ENCODE data around the gene ALG14.
A peak's percentile ranks its signal among the peaks of the same experiment; 100 is the strongest.

ALG14 gene

GRCh38 chr1:95017775-95018174, 55.0 kb downstream of the ALG14 start:
- TF ChIP-seq, protein P1, sequence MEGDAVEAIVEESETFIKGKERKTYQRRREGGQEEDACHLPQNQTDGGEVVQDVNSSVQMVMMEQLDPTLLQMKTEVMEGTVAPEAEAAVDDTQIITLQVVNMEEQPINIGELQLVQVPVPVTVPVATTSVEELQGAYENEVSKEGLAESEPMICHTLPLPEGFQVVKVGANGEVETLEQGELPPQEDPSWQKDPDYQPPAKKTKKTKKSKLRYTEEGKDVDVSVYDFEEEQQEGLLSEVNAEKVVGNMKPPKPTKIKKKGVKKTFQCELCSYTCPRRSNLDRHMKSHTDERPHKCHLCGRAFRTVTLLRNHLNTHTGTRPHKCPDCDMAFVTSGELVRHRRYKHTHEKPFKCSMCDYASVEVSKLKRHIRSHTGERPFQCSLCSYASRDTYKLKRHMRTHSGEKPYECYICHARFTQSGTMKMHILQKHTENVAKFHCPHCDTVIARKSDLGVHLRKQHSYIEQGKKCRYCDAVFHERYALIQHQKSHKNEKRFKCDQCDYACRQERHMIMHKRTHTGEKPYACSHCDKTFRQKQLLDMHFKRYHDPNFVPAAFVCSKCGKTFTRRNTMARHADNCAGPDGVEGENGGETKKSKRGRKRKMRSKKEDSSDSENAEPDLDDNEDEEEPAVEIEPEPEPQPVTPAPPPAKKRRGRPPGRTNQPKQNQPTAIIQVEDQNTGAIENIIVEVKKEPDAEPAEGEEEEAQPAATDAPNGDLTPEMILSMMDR (conservative IDR thresholded peaks at IDR 0.05), result no peak
- no peak for TF ChIP-seq ZFX (IDR thresholded peaks at IDR 0.05)
- no peak overlapping the region for H3K27ac ChIP-seq

DNA sequence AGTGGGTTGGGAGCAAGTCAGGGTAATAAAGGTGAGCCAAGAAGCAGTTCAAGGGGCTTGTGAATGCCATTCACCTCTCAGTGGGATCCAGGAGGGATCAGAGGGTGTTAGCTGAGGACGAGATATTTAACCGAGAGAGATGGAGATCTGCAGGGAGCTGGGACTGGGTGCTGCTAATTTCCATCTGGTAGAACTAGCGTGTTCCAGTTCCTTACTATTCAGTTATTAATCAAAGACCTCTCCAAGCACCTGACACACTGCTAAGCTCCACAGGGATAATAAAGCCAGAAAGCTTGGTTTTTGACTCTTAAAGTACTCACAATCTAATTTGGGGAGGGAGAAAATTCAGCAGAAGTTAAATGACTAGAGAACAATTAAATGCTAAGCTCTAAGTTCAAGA, 57.7 kb downstream of the ALG14 start:
- no peak for TF ChIP-seq ZFX (IDR thresholded peaks at IDR 0.05)
- TF ChIP-seq, protein P1 (conservative IDR thresholded peaks at IDR 0.05), result no peak
- H3K27ac ChIP-seq, result no peak overlapping the region

- H3K27ac ChIP-seq, result no peak overlapping the region
- TF ChIP-seq ZFX (IDR thresholded peaks at IDR 0.05), result no peak
- TF ChIP-seq, protein P1 (conservative IDR thresholded peaks at IDR 0.05), result no peak
Observed at GRCh38 chr1:95013950-95014574, 58.7 kb downstream of the ALG14 start.

- H3K27ac ChIP-seq, result no peak overlapping the region
- TF ChIP-seq ZFX (IDR thresholded peaks at IDR 0.05), result no peak
- TF ChIP-seq, protein P1 (conservative IDR thresholded peaks at IDR 0.05), result no peak
Observed at GRCh38 chr1:95012389-95012788, 60.4 kb downstream of the ALG14 start.

- H3K27ac ChIP-seq, result no peak overlapping the region
- TF ChIP-seq, protein P1 (conservative IDR thresholded peaks at IDR 0.05), result no peak
- TF ChIP-seq ZFX (IDR thresholded peaks at IDR 0.05), result no peak
Observed at GRCh38 chr1:95010158-95010557, 62.6 kb downstream of the ALG14 start.

DNA sequence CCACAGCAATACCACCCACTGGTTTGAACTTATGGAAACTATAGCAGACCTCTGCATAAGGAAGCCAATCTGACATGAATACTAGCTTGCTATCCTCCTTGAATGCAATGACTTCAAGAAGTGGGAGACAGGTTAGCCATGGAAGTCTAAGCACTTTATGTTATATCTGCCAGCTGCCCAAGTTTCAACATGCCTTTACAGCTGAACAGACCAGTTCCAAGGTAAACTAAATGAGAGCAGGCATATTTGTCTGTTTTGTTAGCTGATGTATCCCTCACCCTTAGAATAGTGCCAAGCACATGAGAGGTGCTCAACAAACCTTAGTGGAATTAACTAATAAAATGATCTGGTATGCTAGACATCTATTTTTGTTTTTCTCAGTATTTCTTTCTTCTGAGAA, 65.1 kb downstream of the ALG14 start:
- TF ChIP-seq ZFX (IDR thresholded peaks at IDR 0.05), result no peak
- TF ChIP-seq, protein P1 (conservative IDR thresholded peaks at IDR 0.05), result no peak

DNA sequence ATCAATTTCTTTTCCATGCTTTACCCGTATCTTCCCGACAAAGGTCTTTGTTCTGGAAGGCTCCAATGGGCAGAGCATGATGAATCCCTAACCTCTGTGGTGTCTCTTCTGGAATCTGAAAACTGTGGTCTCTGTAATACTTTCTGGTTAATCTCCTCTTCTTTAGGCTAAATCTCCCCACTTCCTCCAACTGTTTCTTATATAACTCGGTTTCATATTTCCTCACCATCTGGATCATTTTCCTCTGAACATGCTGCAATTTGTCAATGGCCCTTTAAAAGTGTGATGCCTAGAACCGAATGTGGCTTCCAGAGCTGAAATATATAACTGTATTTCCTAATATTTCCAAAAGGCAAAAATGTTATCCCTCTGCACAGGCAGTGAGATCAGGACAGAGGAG, 66.1 kb downstream of the ALG14 start:
- no peak for TF ChIP-seq ZFX (IDR thresholded peaks at IDR 0.05)
- TF ChIP-seq, protein P1 (conservative IDR thresholded peaks at IDR 0.05), result no peak
- H3K27ac ChIP-seq, result no peak overlapping the region

More for the DNA sequence above, 65.1 kb downstream of the ALG14 start:
- peak overlapping the region; percentile 20; the same call in 1 of the 2 replicates for H3K27ac ChIP-seq
